Measurements from ENCODE around the gene SRD5A1.

GRCh38 chr5:6723122-6723815 is 90.0 kb downstream of the SRD5A1 start:
- TF ChIP-seq CTCF (IDR thresholded peaks at IDR 0.05) (no peak), POLR2A (IDR thresholded peaks at IDR 0.05) (no peak), EP300 (IDR thresholded peaks at IDR 0.05) (no peak), POLR2AphosphoS5 (IDR thresholded peaks at IDR 0.05) (no peak)
